Measurements from ENCODE around the gene SYCP2. TPM values are rescaled to one million over a fixed set of nuclear protein-coding genes. Genes with fewer than 3 reads are reported as not detected.

Gene SYCP2
- total RNA-seq, 1 experiment from 2014 or later = 0.70 TPM

- H4K20me1 ChIP-seq (ENCODE audit: control insufficient read depth, insufficient read depth, insufficient read length) = no peaks in the 10 kb centered on the region
- Mint-ChIP-seq H3K4me1 (no peaks in the 10 kb centered on the region), H3K36me3 (ENCODE audit: insufficient read depth in 1 of 3, low read depth in 3 of 3) (no peaks in the 10 kb centered on the region), H3K4me3 (no peak overlapping the region), H3K9me3 (peaks cover 0 to 7% of the 10 kb centered on the region in 2 experiments; a peak in 1 of 5 replicates), H3K27ac (no peak overlapping the region), H3K27me3 (ENCODE audit: low read depth) (peaks cover 27% of the 10 kb centered on the region)
- H3K79me1 ChIP-seq (ENCODE audit: insufficient read depth, low read depth, low read length, poor library complexity, severe bottlenecking) = no peaks in the 10 kb centered on the region
- H3T11ph ChIP-seq (ENCODE audit: low read length) = no peak overlapping the region
- H2BK120ac ChIP-seq (ENCODE audit: low read depth, low read length, poor library complexity, severe bottlenecking) = no peak overlapping the region
- H3K23ac ChIP-seq (ENCODE audit: insufficient read length, low read depth, low read length) = no peak overlapping the region
- no peak overlapping the region for H3K4me2 ChIP-seq (ENCODE audit: insufficient read depth, insufficient read length, low read length)
- no peak overlapping the region for H3K4ac ChIP-seq (ENCODE audit: low read depth, low read length)
- H3K79me2 ChIP-seq (ENCODE audit: insufficient read depth, low read length) = no peaks in the 10 kb centered on the region
- no peak for TF ChIP-seq CTCF (conservative IDR thresholded peaks at IDR 0.05)
- H2BK15ac ChIP-seq (ENCODE audit: low read depth, low read length) = no peak overlapping the region
- no peak overlapping the region for H2AFZ ChIP-seq (ENCODE audit: low read length)
- H3K27me3 ChIP-seq (ENCODE audit: insufficient read depth, low read length) = no peaks in the 10 kb centered on the region
- no peaks in the 10 kb centered on the region for H3K23me2 ChIP-seq (ENCODE audit: insufficient read length, low read depth, low read length, poor library complexity, severe bottlenecking)
- no peak for DNase-seq
- H4K91ac ChIP-seq (ENCODE audit: insufficient read length, low read depth, low read length) = no peak overlapping the region
- H4K5ac ChIP-seq (ENCODE audit: insufficient read length, low read depth, low read length) = no peak overlapping the region
- no peak overlapping the region for H3K18ac ChIP-seq (ENCODE audit: insufficient read length, low read depth, low read length)
- H2BK5ac ChIP-seq (ENCODE audit: insufficient read length, low read length) = no peak overlapping the region
- H3K9ac ChIP-seq (ENCODE audit: extremely low read depth, insufficient read length, low read length) = no peak overlapping the region
- H3K14ac ChIP-seq (ENCODE audit: insufficient read depth, low read length) = no peak overlapping the region
- H4K8ac ChIP-seq (replicated peaks; ENCODE audit: insufficient read length, low read depth, low read length) = no peak overlapping the region
- H3K56ac ChIP-seq (ENCODE audit: insufficient read length, low read depth, low read length) = no peak overlapping the region
- WGBS (ENCODE audit: extremely low coverage, insufficient read length, low lambda C conversion rate) = no CpG with 5 or more reads among the region's 1 CpG
- H2BK12ac ChIP-seq (ENCODE audit: insufficient read length, low read depth, low read length) = no peak overlapping the region
- no peak overlapping the region for H2BK20ac ChIP-seq (ENCODE audit: low read depth, low read length, poor library complexity, severe bottlenecking)
- H3K9me3 ChIP-seq (ENCODE audit: control insufficient read depth, low read depth, low read length) = no peaks in the 10 kb centered on the region
- H3K27ac ChIP-seq (ENCODE audit: insufficient read length, low read depth, low read length) = no peak overlapping the region
- no peaks in the 10 kb centered on the region for H3K4me1 ChIP-seq (ENCODE audit: insufficient read depth, low read length)
- no peak overlapping the region for H2AK5ac ChIP-seq (ENCODE audit: insufficient read length, low read length)
Measured at GRCh38 chr20:59864726-59865125, 68.7 kb downstream of the SYCP2 start.

Measured in H9 (cell line).